HEK293 (cell line): Measurements from ENCODE around the gene ADIPOR1.

Experiments used
- CTCF ChIA-PET: fragments of 350-600 bp; formaldehyde crosslinking; extraction: SDS; loops from one replicate; lab custom pipeline; 2021; ENCODE audit warnings: antibody characterized with exemption; lab: Yijun Ruan, JAX
- POLR2A ChIA-PET: fragments of 300-600 bp; formaldehyde crosslinking; extraction: SDS; loops from one replicate; lab custom pipeline; 2020; ENCODE audit warnings: antibody characterized with exemption, inconsistent platforms; lab: Yijun Ruan, JAX
- H3K27ac ChIP-seq: fragments of 200-500 bp; sonication (Bioruptor generic); 2 replicates; pipeline ENCODE4 v1.5.1; 2014; ENCODE audit warnings: low read depth, low read length, control low read depth, inconsistent platforms; ENCODE audit errors: extremely low read depth
- H3K36me3 ChIP-seq, 2 experiments: fragments of 200-500 bp in 1 of 2; sonication (Bioruptor generic) in 1 of 2; 1 replicate in 1 of 2; 2 replicates in 1 of 2; pipeline ENCODE4 v1.5.1; 2014 to 2017; ENCODE audit warnings: inconsistent platforms in 2 of 2, low read length in 2 of 2; ENCODE audit not compliant: control insufficient read depth in 2 of 2, insufficient read depth in 1 of 2
- H3K4me1 ChIP-seq: fragments of 200-500 bp; sonication (Bioruptor generic); 2 replicates; pipeline ENCODE4 v1.5.1; 2014; ENCODE audit warnings: mild to moderate bottlenecking, low read length, inconsistent platforms; ENCODE audit not compliant: control insufficient read depth, insufficient read depth
- H3K4me3 ChIP-seq: 2 replicates; pipeline ENCODE4 v1.5.1; 2011; ENCODE audit warnings: low read depth, mild to moderate bottlenecking, control low read depth, low read length, moderate library complexity
- H3K9me3 ChIP-seq: fragments of 200-500 bp; sonication (Bioruptor generic); 2 replicates; pipeline ENCODE4 v1.5.1; 2014; ENCODE audit warnings: low read depth, low read length, inconsistent platforms; ENCODE audit not compliant: control insufficient read depth, insufficient read depth
- ELK4 ChIP-seq: IDR thresholded peaks from 2 replicates; pipeline ENCODE4 v1.6.1; 2011; ENCODE audit warnings: mild to moderate bottlenecking, low read depth, low read length, borderline replicate concordance
- GLI2 ChIP-seq: fragments of 450-650 bp; formaldehyde crosslinking; IDR thresholded peaks from 2 replicates; pipeline ENCODE4; 2017; ENCODE audit warnings: missing biosample characterization, missing genetic modification characterization, low read depth, borderline replicate concordance
- GLIS1 ChIP-seq: fragments of 450-650 bp; formaldehyde crosslinking; IDR thresholded peaks from 2 replicates; pipeline ENCODE4 v1.5.1; 2016; ENCODE audit warnings: missing biosample characterization, missing genetic modification characterization
- KLF1 ChIP-seq: fragments of 450-650 bp; formaldehyde crosslinking; IDR thresholded peaks from 2 replicates; pipeline ENCODE4 v1.5.1; 2016; ENCODE audit warnings: missing biosample characterization, missing genetic modification characterization
- PRDM1 ChIP-seq: fragments of 450-650 bp; formaldehyde crosslinking; IDR thresholded peaks from 2 replicates; pipeline ENCODE4; 2016; ENCODE audit warnings: missing biosample characterization, missing genetic modification characterization
- ZBTB20 ChIP-seq: fragments of 450-650 bp; formaldehyde crosslinking; IDR thresholded peaks from 2 replicates; pipeline ENCODE4 v1.5.1; 2016; ENCODE audit warnings: missing biosample characterization, missing genetic modification characterization
- ZBTB48 ChIP-seq: fragments of 450-650 bp; formaldehyde crosslinking; IDR thresholded peaks from 2 replicates; pipeline ENCODE4 v1.5.1; 2016; ENCODE audit warnings: missing biosample characterization, missing genetic modification characterization
- ZFP69B ChIP-seq: fragments of 450-650 bp; formaldehyde crosslinking; IDR thresholded peaks from 2 replicates; pipeline ENCODE4 v1.5.1; 2016; ENCODE audit warnings: missing biosample characterization, missing genetic modification characterization
- ZNF114 ChIP-seq: fragments of 450-650 bp; formaldehyde crosslinking; IDR thresholded peaks from 2 replicates; pipeline ENCODE4 v1.5.0; 2017; ENCODE audit warnings: missing biosample characterization, missing genetic modification characterization
- ZNF132 ChIP-seq: fragments of 450-650 bp; formaldehyde crosslinking; IDR thresholded peaks from 2 replicates; pipeline ENCODE4 v1.5.1; 2017; ENCODE audit warnings: missing biosample characterization, missing genetic modification characterization, borderline replicate concordance
- ZNF146 ChIP-seq: fragments of 450-650 bp; formaldehyde crosslinking; IDR thresholded peaks from 2 replicates; pipeline ENCODE4 v1.5.1; 2016; ENCODE audit warnings: missing biosample characterization, missing genetic modification characterization
- ZNF175 ChIP-seq: fragments of 450-650 bp; formaldehyde crosslinking; IDR thresholded peaks from 2 replicates; pipeline ENCODE4 v1.5.1; 2016; ENCODE audit warnings: missing biosample characterization, missing genetic modification characterization
- ZNF19 ChIP-seq: fragments of 450-650 bp; formaldehyde crosslinking; IDR thresholded peaks from 2 replicates; pipeline ENCODE4; 2016; ENCODE audit warnings: missing biosample characterization, missing genetic modification characterization, low read depth
- ZNF214 ChIP-seq: fragments of 450-650 bp; formaldehyde crosslinking; IDR thresholded peaks from 2 replicates; pipeline ENCODE4 v1.5.1; 2017; ENCODE audit warnings: missing biosample characterization, mild to moderate bottlenecking, missing genetic modification characterization, borderline replicate concordance
- ZNF239 ChIP-seq: fragments of 450-650 bp; formaldehyde crosslinking; IDR thresholded peaks from 2 replicates; pipeline ENCODE4 v1.5.1; 2016; ENCODE audit warnings: missing biosample characterization, missing genetic modification characterization
- ZNF350 ChIP-seq: fragments of 450-650 bp; formaldehyde crosslinking; IDR thresholded peaks from 2 replicates; pipeline ENCODE4 v1.5.0; 2017; ENCODE audit warnings: missing biosample characterization, mild to moderate bottlenecking, missing genetic modification characterization
- ZNF362 ChIP-seq: fragments of 450-650 bp; formaldehyde crosslinking; IDR thresholded peaks from 2 replicates; pipeline ENCODE4 v1.5.1; 2016; ENCODE audit warnings: missing biosample characterization, missing genetic modification characterization
- ZNF521 ChIP-seq: fragments of 450-650 bp; formaldehyde crosslinking; IDR thresholded peaks from 2 replicates; pipeline ENCODE4 v1.5.1; 2017; ENCODE audit warnings: missing biosample characterization, mild to moderate bottlenecking, missing genetic modification characterization
- ZNF548 ChIP-seq: fragments of 450-650 bp; formaldehyde crosslinking; IDR thresholded peaks from 2 replicates; pipeline ENCODE4 v1.5.1; 2016; ENCODE audit warnings: missing biosample characterization, missing genetic modification characterization
- ZNF560 ChIP-seq: fragments of 450-650 bp; formaldehyde crosslinking; IDR thresholded peaks from 2 replicates; pipeline ENCODE4 v1.5.1; 2017; ENCODE audit warnings: missing biosample characterization, missing genetic modification characterization, borderline replicate concordance
- ZNF600 ChIP-seq: fragments of 450-650 bp; formaldehyde crosslinking; IDR thresholded peaks from 2 replicates; pipeline ENCODE4 v1.5.1; 2016; ENCODE audit warnings: missing biosample characterization, missing genetic modification characterization
- ZNF629 ChIP-seq: fragments of 450-650 bp; formaldehyde crosslinking; IDR thresholded peaks from 2 replicates; pipeline ENCODE4 v1.5.1; 2017; ENCODE audit warnings: missing biosample characterization, missing genetic modification characterization
- ZNF777 ChIP-seq: fragments of 450-650 bp; formaldehyde crosslinking; IDR thresholded peaks from 2 replicates; pipeline ENCODE4 v1.5.1; 2017; ENCODE audit warnings: missing biosample characterization, missing genetic modification characterization, borderline replicate concordance
- ZSCAN4 ChIP-seq: fragments of 450-650 bp; formaldehyde crosslinking; IDR thresholded peaks from 2 replicates; pipeline ENCODE4 v1.5.1; 2017; ENCODE audit warnings: missing biosample characterization, missing genetic modification characterization
- ZSCAN5A ChIP-seq: fragments of 450-650 bp; formaldehyde crosslinking; IDR thresholded peaks from 2 replicates; pipeline ENCODE4 v1.5.1; 2016; ENCODE audit warnings: missing biosample characterization, missing genetic modification characterization
- TF ChIP-seq, protein P1 (sequence below): fragments of 450-650 bp; formaldehyde crosslinking; IDR thresholded peaks from 2 replicates; pipeline ENCODE4 v1.5.1; 2016; ENCODE audit warnings: missing biosample characterization, missing genetic modification characterization
- TF ChIP-seq, protein P2 (sequence below): sonication (generic); formaldehyde crosslinking; IDR thresholded peaks from 2 replicates; pipeline ENCODE4 v1.8.1; 2022; ENCODE audit warnings: mild to moderate bottlenecking, moderate library complexity, missing genetic modification reagents
- TF ChIP-seq, protein P3 (sequence below): fragments of 450-650 bp; formaldehyde crosslinking; IDR thresholded peaks from 2 replicates; pipeline ENCODE4 v1.5.1; 2016; ENCODE audit warnings: missing biosample characterization, missing genetic modification characterization

The ADIPOR1 gene

DNA sequence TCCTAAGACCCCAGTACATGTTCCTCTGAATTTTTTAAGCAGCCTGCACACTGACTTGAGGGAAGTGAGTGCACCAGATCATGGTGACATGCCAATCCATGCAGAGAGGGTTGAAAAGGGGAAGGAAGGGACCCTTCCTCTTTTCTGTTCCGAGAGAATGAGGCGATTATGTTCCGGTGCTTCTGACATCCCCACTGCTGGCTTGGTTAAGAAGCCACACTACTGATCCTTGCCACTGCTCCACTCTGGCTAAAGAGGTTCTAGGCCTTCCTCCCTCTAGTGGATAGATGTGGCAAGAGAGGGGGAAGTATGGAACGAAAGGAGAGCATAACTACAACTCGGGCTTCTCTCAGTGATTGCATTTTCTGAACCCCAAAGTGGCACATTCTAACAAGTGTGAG lies 10.8 kb upstream of the ADIPOR1 start:
- H3K4me1 ChIP-seq: 0 out of 2 replicates have a peak, but pooled peaks cover 2% of the 10 kb centered on the region
- H3K27ac ChIP-seq: no peak overlapping the region
- no peak overlapping the region for H3K4me3 ChIP-seq
- H3K36me3 ChIP-seq: peaks cover 0 to 19% of the 10 kb centered on the region in 2 experiments; a peak in 1 of 3 replicates
- CTCF ChIA-PET: interaction anchor here (1.5 kb wide), 1 partner anchor 9 kb away, joined by 8 read pairs; no protein-coding TSS in a partner anchor
- POLR2A ChIA-PET: interaction anchor here (1.4 kb wide), 1 partner anchor 80 kb away, joined by 3 read pairs; no protein-coding TSS in a partner anchor
- no peaks in the 10 kb centered on the region for H3K9me3 ChIP-seq
- TF ChIP-seq GLI2 (tag by site-specific recombination) (no peak), GLIS1 (tag by site-specific recombination) (no peak), ZBTB48 (tag by site-specific recombination) (no peak), ZNF777 (no peak), ZSCAN5A (no peak), ZNF600 (tag by site-specific recombination) (peak; percentile 33; the same call in 1 of the 2 replicates), ZNF521 (tag by site-specific recombination) (no peak), ZNF239 (tag by site-specific recombination) (no peak), PRDM1 (tag by site-specific recombination) (no peak), ZSCAN4 (tag by site-specific recombination) (no peak), ZBTB20 (tag by site-specific recombination) (no peak), ELK4 (no peak), ZFP69B (tag by site-specific recombination) (no peak), KLF1 (no peak), ZNF132 (tag by site-specific recombination) (no peak), ZNF114 (tag by site-specific recombination) (no peak), ZNF214 (no peak), ZNF560 (tag by site-specific recombination) (no peak), ZNF350 (tag by site-specific recombination) (no peak), ZNF19 (tag by site-specific recombination) (no peak), ZNF548 (tag by site-specific recombination) (no peak), ZNF175 (tag by site-specific recombination) (no peak), ZNF146 (tag by site-specific recombination) (no peak), ZNF629 (tag by site-specific recombination) (no peak), ZNF362 (no peak)
- TF ChIP-seq, protein P1, sequence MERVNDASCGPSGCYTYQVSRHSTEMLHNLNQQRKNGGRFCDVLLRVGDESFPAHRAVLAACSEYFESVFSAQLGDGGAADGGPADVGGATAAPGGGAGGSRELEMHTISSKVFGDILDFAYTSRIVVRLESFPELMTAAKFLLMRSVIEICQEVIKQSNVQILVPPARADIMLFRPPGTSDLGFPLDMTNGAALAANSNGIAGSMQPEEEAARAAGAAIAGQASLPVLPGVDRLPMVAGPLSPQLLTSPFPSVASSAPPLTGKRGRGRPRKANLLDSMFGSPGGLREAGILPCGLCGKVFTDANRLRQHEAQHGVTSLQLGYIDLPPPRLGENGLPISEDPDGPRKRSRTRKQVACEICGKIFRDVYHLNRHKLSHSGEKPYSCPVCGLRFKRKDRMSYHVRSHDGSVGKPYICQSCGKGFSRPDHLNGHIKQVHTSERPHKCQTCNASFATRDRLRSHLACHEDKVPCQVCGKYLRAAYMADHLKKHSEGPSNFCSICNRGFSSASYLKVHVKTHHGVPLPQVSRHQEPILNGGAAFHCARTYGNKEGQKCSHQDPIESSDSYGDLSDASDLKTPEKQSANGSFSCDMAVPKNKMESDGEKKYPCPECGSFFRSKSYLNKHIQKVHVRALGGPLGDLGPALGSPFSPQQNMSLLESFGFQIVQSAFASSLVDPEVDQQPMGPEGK (tag by site-specific recombination): no peak
- TF ChIP-seq, protein P2, sequence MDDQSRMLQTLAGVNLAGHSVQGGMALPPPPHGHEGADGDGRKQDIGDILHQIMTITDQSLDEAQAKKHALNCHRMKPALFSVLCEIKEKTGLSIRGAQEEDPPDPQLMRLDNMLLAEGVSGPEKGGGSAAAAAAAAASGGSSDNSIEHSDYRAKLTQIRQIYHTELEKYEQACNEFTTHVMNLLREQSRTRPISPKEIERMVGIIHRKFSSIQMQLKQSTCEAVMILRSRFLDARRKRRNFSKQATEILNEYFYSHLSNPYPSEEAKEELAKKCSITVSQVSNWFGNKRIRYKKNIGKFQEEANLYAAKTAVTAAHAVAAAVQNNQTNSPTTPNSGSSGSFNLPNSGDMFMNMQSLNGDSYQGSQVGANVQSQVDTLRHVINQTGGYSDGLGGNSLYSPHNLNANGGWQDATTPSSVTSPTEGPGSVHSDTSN (CRISPR knock-in tag): no peak
- TF ChIP-seq, protein P3, sequence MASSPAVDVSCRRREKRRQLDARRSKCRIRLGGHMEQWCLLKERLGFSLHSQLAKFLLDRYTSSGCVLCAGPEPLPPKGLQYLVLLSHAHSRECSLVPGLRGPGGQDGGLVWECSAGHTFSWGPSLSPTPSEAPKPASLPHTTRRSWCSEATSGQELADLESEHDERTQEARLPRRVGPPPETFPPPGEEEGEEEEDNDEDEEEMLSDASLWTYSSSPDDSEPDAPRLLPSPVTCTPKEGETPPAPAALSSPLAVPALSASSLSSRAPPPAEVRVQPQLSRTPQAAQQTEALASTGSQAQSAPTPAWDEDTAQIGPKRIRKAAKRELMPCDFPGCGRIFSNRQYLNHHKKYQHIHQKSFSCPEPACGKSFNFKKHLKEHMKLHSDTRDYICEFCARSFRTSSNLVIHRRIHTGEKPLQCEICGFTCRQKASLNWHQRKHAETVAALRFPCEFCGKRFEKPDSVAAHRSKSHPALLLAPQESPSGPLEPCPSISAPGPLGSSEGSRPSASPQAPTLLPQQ (tag by site-specific recombination): 0 out of 2 replicates have a peak, but pooled peaks have one; percentile 27
